Measurements from ENCODE around the gene PIK3R6.

Gene PIK3R6

GRCh38 chr17:8825802-8826201, 41.7 kb downstream of the PIK3R6 start:
- no peak overlapping the region for H3K4me3 ChIP-seq (ENCODE audit: low read length)
- no peak for DNase-seq (ENCODE audit: low read depth)
- TF ChIP-seq CTCF (conservative IDR thresholded peaks at IDR 0.05; ENCODE audit: low read depth, low read length), result no peak

- H3K4me3 ChIP-seq (ENCODE audit: low read length), result no peak overlapping the region
- no peak for DNase-seq (ENCODE audit: low read depth)
- no peak for TF ChIP-seq CTCF (conservative IDR thresholded peaks at IDR 0.05; ENCODE audit: low read depth, low read length)
These were observed 44.2 kb downstream of the PIK3R6 start for GRCh38 chr17:8823279-8823678.

GRCh38 chr17:8822401-8823035, 45.0 kb downstream of the PIK3R6 start:
- no peak for DNase-seq (ENCODE audit: low read depth)
- no peak for TF ChIP-seq CTCF (conservative IDR thresholded peaks at IDR 0.05; ENCODE audit: low read depth, low read length)
- H3K4me3 ChIP-seq (ENCODE audit: low read length), result no peak overlapping the region

GRCh38 chr17:8821446-8822105, 45.9 kb downstream of the PIK3R6 start:
- DNase-seq (ENCODE audit: low read depth), result no peak
- no peak overlapping the region for H3K4me3 ChIP-seq (ENCODE audit: low read length)
- TF ChIP-seq CTCF (conservative IDR thresholded peaks at IDR 0.05; ENCODE audit: low read depth, low read length), result no peak

- TF ChIP-seq CTCF (conservative IDR thresholded peaks at IDR 0.05; ENCODE audit: low read depth, low read length), result no peak
- H3K4me3 ChIP-seq (ENCODE audit: low read length), result no peak overlapping the region
- DNase-seq (ENCODE audit: low read depth), result no peak
These were observed 47.0 kb downstream of the PIK3R6 start for GRCh38 chr17:8820311-8821010.

- TF ChIP-seq CTCF (conservative IDR thresholded peaks at IDR 0.05; ENCODE audit: low read depth, low read length), result no peak
- H3K4me3 ChIP-seq (ENCODE audit: low read length), result no peak overlapping the region
- DNase-seq (ENCODE audit: low read depth), result no peak
These were observed 48.7 kb downstream of the PIK3R6 start for GRCh38 chr17:8818654-8819330.
